Measurements from ENCODE around the gene ATF5. TPM values are rescaled to one million over a fixed set of nuclear protein-coding genes. Genes with fewer than 3 reads are reported as not detected.

The ATF5 gene
- total RNA-seq, 2 donors from 2014 or later = 7.4 to 12.0 TPM

- Histone ChIP-seq H3K4me3 (ENCODE audit: low read length) (no peak overlapping the region), H3K9me3 (ENCODE audit: control insufficient read depth, low read length) (no peaks in the 10 kb centered on the region), H3K9ac (ENCODE audit: extremely low read depth, low read length, poor library complexity, severe bottlenecking) (no peak overlapping the region), H3K4me1 (ENCODE audit: control insufficient read depth, insufficient read depth, low read length) (no peaks in the 10 kb centered on the region), H3K36me3 (ENCODE audit: control insufficient read depth, insufficient read depth, low read length) (peaks cover 57% of the 10 kb centered on the region), H3K27me3 (ENCODE audit: control insufficient read depth, insufficient read depth, low read length, poor library complexity, severe bottlenecking) (no peaks in the 10 kb centered on the region), H3K27ac (ENCODE audit: low read depth, low read length) (no peak overlapping the region)
- Mint-ChIP-seq H3K27me3 (ENCODE audit: insufficient read depth) (no peaks in the 10 kb centered on the region), H3K36me3 (ENCODE audit: low read depth) (peaks cover 67% of the 10 kb centered on the region), H3K9me3 (no peaks in the 10 kb centered on the region), H3K4me1 (peaks cover 2% of the 10 kb centered on the region), H3K4me3 (no peak overlapping the region), H3K27ac (no peak overlapping the region)
- 94 to 97% methylated on average over 4 to 5 of the region's 5 CpGs for WGBS, 2 experiments (ENCODE audit: insufficient coverage in 1 of 2, insufficient read length in 1 of 2)
- no peak for TF ChIP-seq CTCF (conservative IDR thresholded peaks at IDR 0.05)
- DNase-seq = no peak
Observed at GRCh38 chr19:49883094-49883493, 45.9 kb upstream of the ATF5 start.

GRCh38 chr19:49884109-49884508 lies 44.9 kb upstream of the ATF5 start:
- H3K36me3 ChIP-seq (ENCODE audit: control insufficient read depth, insufficient read depth, low read length) = peaks cover 53% of the 10 kb centered on the region
- peaks cover 3% of the 10 kb centered on the region for H3K27me3 Mint-ChIP-seq (ENCODE audit: insufficient read depth)
- no peak overlapping the region for H3K9ac ChIP-seq (ENCODE audit: extremely low read depth, low read length, poor library complexity, severe bottlenecking)
- WGBS, 2 experiments (ENCODE audit: insufficient coverage in 1 of 2, insufficient read length in 1 of 2) = 92 to 94% methylated on average over 14 to 18 of the region's 18 CpGs
- peaks cover 66% of the 10 kb centered on the region for H3K36me3 Mint-ChIP-seq (ENCODE audit: low read depth)
- no peaks in the 10 kb centered on the region for H3K9me3 Mint-ChIP-seq
- no peaks in the 10 kb centered on the region for H3K27me3 ChIP-seq (ENCODE audit: control insufficient read depth, insufficient read depth, low read length, poor library complexity, severe bottlenecking)
- DNase-seq = no peak
- no peaks in the 10 kb centered on the region for H3K9me3 ChIP-seq (ENCODE audit: control insufficient read depth, low read length)
- H3K27ac Mint-ChIP-seq = no peak overlapping the region
- no peak overlapping the region for H3K4me3 Mint-ChIP-seq
- H3K4me3 ChIP-seq (ENCODE audit: low read length) = no peak overlapping the region
- TF ChIP-seq CTCF (conservative IDR thresholded peaks at IDR 0.05) = no peak
- no peak overlapping the region for H3K27ac ChIP-seq (ENCODE audit: low read depth, low read length)
- no peaks in the 10 kb centered on the region for H3K4me1 ChIP-seq (ENCODE audit: control insufficient read depth, insufficient read depth, low read length)
- no peaks in the 10 kb centered on the region for H3K4me1 Mint-ChIP-seq

- H3K4me1 ChIP-seq (ENCODE audit: control insufficient read depth, insufficient read depth, low read length) = no peaks in the 10 kb centered on the region
- no peak overlapping the region for H3K27ac ChIP-seq (ENCODE audit: low read depth, low read length)
- WGBS, 2 experiments (ENCODE audit: insufficient coverage in 1 of 2, insufficient read length in 1 of 2) = 92 to 96% methylated on average over 2 to 3 of the region's 3 CpGs
- Mint-ChIP-seq H3K4me1 (no peaks in the 10 kb centered on the region), H3K9me3 (peaks cover 5% of the 10 kb centered on the region), H3K27ac (no peak overlapping the region), H3K36me3 (ENCODE audit: low read depth) (peaks cover 66% of the 10 kb centered on the region), H3K27me3 (ENCODE audit: insufficient read depth) (peaks cover 8% of the 10 kb centered on the region), H3K4me3 (no peak overlapping the region)
- no peak for TF ChIP-seq CTCF (conservative IDR thresholded peaks at IDR 0.05)
- no peaks in the 10 kb centered on the region for H3K9me3 ChIP-seq (ENCODE audit: control insufficient read depth, low read length)
- H3K27me3 ChIP-seq (ENCODE audit: control insufficient read depth, insufficient read depth, low read length, poor library complexity, severe bottlenecking) = no peaks in the 10 kb centered on the region
- no peak for DNase-seq
- H3K36me3 ChIP-seq (ENCODE audit: control insufficient read depth, insufficient read depth, low read length) = peaks cover 47% of the 10 kb centered on the region
- H3K9ac ChIP-seq (ENCODE audit: extremely low read depth, low read length, poor library complexity, severe bottlenecking) = no peak overlapping the region
- H3K4me3 ChIP-seq (ENCODE audit: low read length) = no peak overlapping the region
Observed at GRCh38 chr19:49884760-49885159, 44.2 kb upstream of the ATF5 start.

All from endodermal cell (in vitro differentiated cells).